Liver (tissue), 9 donors: ENCODE data around the gene SMIM36. TPM values are rescaled to one million over a fixed set of nuclear protein-coding genes. Genes with fewer than 3 reads are reported as not detected.

Experiments
- DNase-seq: peaks from one replicate; pipeline ENCODE4 v3.0.0-alpha.2; 2017; ENCODE audit warnings: low spot score
- H3K27ac ChIP-seq, 2 donors: one replicate each; pipeline ENCODE4 v1.7.0; 2013; ENCODE audit warnings: inconsistent platforms in 2 of 2, low read length in 2 of 2, control low read depth in 1 of 2, low read depth in 1 of 2, mild to moderate bottlenecking in 1 of 2
- H3K27me3 ChIP-seq, 4 donors: one replicate each; pipeline versions ENCODE4 v1.6.1 to v1.7.0; 2013; ENCODE audit warnings: low read length in 3 of 4, inconsistent platforms in 1 of 4, mild to moderate bottlenecking in 1 of 4, moderate library complexity in 1 of 4; ENCODE audit not compliant: control insufficient read depth in 4 of 4, insufficient read depth in 4 of 4
- H3K36me3 ChIP-seq, 4 donors: one replicate each; pipeline versions ENCODE4 v1.6.1 to v1.7.0; 2013; ENCODE audit warnings: low read length in 3 of 4, mild to moderate bottlenecking in 3 of 4, low read depth in 1 of 4, moderate library complexity in 1 of 4; ENCODE audit not compliant: control insufficient read depth in 4 of 4, insufficient read depth in 3 of 4
- H3K4me1 ChIP-seq, 4 donors: one replicate each; pipeline versions ENCODE4 v1.6.1 to v1.7.0; 2013; ENCODE audit warnings: low read length in 3 of 4, mild to moderate bottlenecking in 3 of 4, moderate library complexity in 1 of 4; ENCODE audit not compliant: control insufficient read depth in 4 of 4, insufficient read depth in 4 of 4
- H3K4me3 ChIP-seq, 3 donors: one replicate each; pipeline versions ENCODE4 v1.6.1 to v1.7.0; 2013; ENCODE audit warnings: low read length in 3 of 3, control low read depth in 1 of 3, low read depth in 1 of 3, mild to moderate bottlenecking in 1 of 3
- H3K9ac ChIP-seq, 2 donors: one replicate each; pipeline ENCODE4 v1.7.0; 2013; ENCODE audit warnings: low read length in 2 of 2, mild to moderate bottlenecking in 2 of 2, moderate library complexity in 2 of 2, control low read depth in 1 of 2, low read depth in 1 of 2
- H3K9me3 ChIP-seq, 4 donors: one replicate each; pipeline versions ENCODE4 v1.6.1 to v1.7.0; 2013; ENCODE audit warnings: low read length in 3 of 4; ENCODE audit not compliant: control insufficient read depth in 4 of 4
- ATF3 ChIP-seq: IDR thresholded peaks from 2 replicates; pipeline ENCODE4 v1.6.1; 2016; ENCODE audit warnings: antibody characterized with exemption
- CTCF ChIP-seq: fragments of 150-350 bp; IDR thresholded peaks from 2 replicates; pipeline ENCODE4 v1.5.1; 2017; ENCODE audit warnings: improper control_type of control experiment, low read depth, low read length; ENCODE audit not compliant: missing input control
- EGR1 ChIP-seq, 2 donors: IDR thresholded peaks; 2 replicates each; pipeline ENCODE4 v1.6.1; 2016 to 2018; ENCODE audit warnings: antibody characterized with exemption in 2 of 2, low read depth in 2 of 2
- FOXA1 ChIP-seq: IDR thresholded peaks from 2 replicates; pipeline ENCODE4 v1.6.1; 2016; ENCODE audit warnings: antibody characterized with exemption
- FOXA2 ChIP-seq: IDR thresholded peaks from 2 replicates; pipeline ENCODE4 v1.6.1; 2016; ENCODE audit warnings: antibody characterized with exemption
- GABPA ChIP-seq, 2 donors: IDR thresholded peaks in 1 of 2; conservative IDR thresholded peaks in 1 of 2; 2 replicates each; pipeline ENCODE4 v1.6.1; 2016; ENCODE audit warnings: antibody characterized with exemption in 2 of 2, mild to moderate bottlenecking in 1 of 2, moderate library complexity in 1 of 2
- HNF4A ChIP-seq, 2 donors: conservative IDR thresholded peaks; 2 replicates each; pipeline ENCODE4 v1.6.1; 2016; ENCODE audit warnings: antibody characterized with exemption in 2 of 2, mild to moderate bottlenecking in 2 of 2
- HNF4G ChIP-seq: IDR thresholded peaks from 2 replicates; pipeline ENCODE4 v1.6.1; 2016; ENCODE audit warnings: antibody characterized with exemption
- JUND ChIP-seq, 2 donors: IDR thresholded peaks; 2 replicates each; pipeline ENCODE4 v1.6.1; 2016; ENCODE audit warnings: antibody characterized with exemption in 2 of 2
- MAX ChIP-seq: IDR thresholded peaks from 2 replicates; pipeline ENCODE4 v1.6.1; 2016; ENCODE audit warnings: antibody characterized with exemption
- NR2F2 ChIP-seq: IDR thresholded peaks from 2 replicates; pipeline ENCODE4 v1.6.1; 2016; ENCODE audit warnings: antibody characterized with exemption
- RAD21 ChIP-seq, 2 donors: IDR thresholded peaks; 2 replicates each; pipeline ENCODE4 v1.6.1; 2016; ENCODE audit warnings: antibody characterized with exemption in 2 of 2, mild to moderate bottlenecking in 2 of 2
- REST ChIP-seq: IDR thresholded peaks from 2 replicates; pipeline ENCODE4 v1.6.1; 2016; ENCODE audit warnings: antibody characterized with exemption, mild to moderate bottlenecking
- RXRA ChIP-seq, 2 donors: IDR thresholded peaks; 2 replicates each; pipeline ENCODE4 v1.6.1; 2017 to 2018; ENCODE audit warnings: antibody characterized with exemption in 2 of 2, mild to moderate bottlenecking in 1 of 2
- SP1 ChIP-seq: IDR thresholded peaks from 2 replicates; pipeline ENCODE4 v1.6.1; 2018; ENCODE audit warnings: antibody characterized with exemption, mild to moderate bottlenecking
- TAF1 ChIP-seq: conservative IDR thresholded peaks from 2 replicates; pipeline ENCODE4 v1.6.1; 2016; ENCODE audit warnings: antibody characterized with exemption, mild to moderate bottlenecking
- YY1 ChIP-seq: IDR thresholded peaks from 2 replicates; pipeline ENCODE4 v1.6.1; 2016; ENCODE audit warnings: antibody characterized with exemption, mild to moderate bottlenecking
- ZBTB33 ChIP-seq: IDR thresholded peaks from 2 replicates; pipeline ENCODE4 v1.6.1; 2016; ENCODE audit warnings: antibody characterized with exemption
- WGBS: extraction: QIAGEN DNeasy Blood & Tissue Kit; methylation state at CpG from one replicate; pipeline ENCODE4 v1.1.7; 2013; 5-methylcytosine and 5-hydroxymethylcytosine counted together
- polyA plus RNA-seq, 2 donors: library from polyadenylated mRNA; stranded (reverse) in 1 of 2; unstranded in 1 of 2; fragments of 200-250 nt in 1 of 2; fragments of >200 nt in 1 of 2; fragmentation: Nextera tagmentation in 1 of 2; extraction: Ambion mirVana in 1 of 2; gene quantifications; one replicate each; pipeline versions ENCODE4 v1.2.1 to v1.2.3, GENCODE V29; 2013 to 2015
- total RNA-seq, 2 donors: library from RNA; depleted of rRNA; stranded (reverse); fragments of >200 nt; gene quantifications; one replicate each; pipeline ENCODE4 v1.2.3, GENCODE V29; 2014
- donor health status: healthy.
- donor health status: healthy.
- donor health status: healthy.
- donor health status: healthy.
- donor health status: healthy.

The SMIM36 gene
- total and polyA plus RNA-seq, 4 donors, result not detected

GRCh38 chr17:55424893-55425540 is 86.2 kb downstream of the SMIM36 start:
- Histone ChIP-seq H3K36me3 (no peaks in the 10 kb centered on the region), H3K4me3 (no peak overlapping the region), H3K9ac (no peak overlapping the region), H3K4me1 (peaks cover 3 to 18% (median 8%) of the 10 kb centered on the region in 4 donors), H3K27me3 (no peaks in the 10 kb centered on the region), H3K9me3 (no peaks in the 10 kb centered on the region), H3K27ac (no peak overlapping the region)
- no peak for TF ChIP-seq FOXA2
- TF ChIP-seq YY1, result no peak
- TF ChIP-seq TAF1, result no peak
- TF ChIP-seq ZBTB33, result no peak
- no peak for TF ChIP-seq HNF4G
- TF ChIP-seq HNF4A (conservative IDR thresholded peaks at IDR 0.05), result no peak
- no peak for TF ChIP-seq RAD21 (IDR thresholded peaks at IDR 0.05)
- no peak for TF ChIP-seq ATF3
- no peak for TF ChIP-seq RXRA (IDR thresholded peaks at IDR 0.05)
- no peak for TF ChIP-seq MAX
- no peak for TF ChIP-seq SP1
- TF ChIP-seq JUND (IDR thresholded peaks at IDR 0.05), result no peak
- no peak for TF ChIP-seq FOXA1
- no peak for TF ChIP-seq REST
- no peak for TF ChIP-seq NR2F2
- TF ChIP-seq CTCF, result no peak
- TF ChIP-seq EGR1 (IDR thresholded peaks at IDR 0.05; ENCODE audit: low read depth in 2 of 2), result no peak
- TF ChIP-seq GABPA (IDR thresholded peaks at IDR 0.05 in 1 of 2, conservative IDR thresholded peaks at IDR 0.05 in 1 of 2), result no peak
- DNase-seq, result no peak
- WGBS, result 73% methylated on average over 4 of the region's 4 CpGs
